Spleen (tissue), 11 donors: Measurements from ENCODE around the gene NKAIN2. TPM values are rescaled to one million over a fixed set of nuclear protein-coding genes. Genes with fewer than 3 reads are reported as not detected.

Experiments
- DNase-seq: peaks from one replicate; pipeline ENCODE4 v3.0.0-alpha.2; 2020
- H3K27ac ChIP-seq, 8 donors: fragments of 200-600 bp; sonication (generic) in 7 of 8; 1 replicate in 4 of 8; 2 replicates in 4 of 8; pipeline versions ENCODE4 v1.5.0 to v1.8.0; 2016 to 2021; ENCODE audit warnings: inconsistent platforms in 4 of 8, mild to moderate bottlenecking in 4 of 8, moderate library complexity in 1 of 8
- H3K27me3 ChIP-seq, 7 donors: fragments of 200-600 bp; sonication (generic) in 6 of 7; replicated peaks in 1 of 7; 1 replicate in 4 of 7; 2 replicates in 3 of 7; pipeline versions ENCODE4 v1.5.0 to v1.8.0; 2016 to 2021; ENCODE audit warnings: inconsistent platforms in 3 of 7, mild to moderate bottlenecking in 1 of 7
- H3K36me3 ChIP-seq, 6 donors: fragments of 200-600 bp; sonication (generic) in 5 of 6; 1 replicate in 4 of 6; 2 replicates in 2 of 6; pipeline versions ENCODE4 v1.5.0 to v1.8.0; 2016 to 2021; ENCODE audit warnings: inconsistent platforms in 2 of 6
- H3K4me1 ChIP-seq, 6 donors: fragments of 200-600 bp; sonication (generic) in 5 of 6; 1 replicate in 3 of 6; 2 replicates in 3 of 6; pipeline versions ENCODE4 v1.5.0 to v1.8.0; 2016 to 2021; ENCODE audit warnings: inconsistent platforms in 3 of 6
- H3K4me3 ChIP-seq, 8 donors: fragments of 200-600 bp; sonication (generic) in 7 of 8; 1 replicate in 4 of 8; 2 replicates in 4 of 8; pipeline versions ENCODE4 v1.5.0 to v1.8.0; 2016 to 2021; ENCODE audit warnings: inconsistent platforms in 4 of 8, mild to moderate bottlenecking in 4 of 8, moderate library complexity in 2 of 8
- H3K9me3 ChIP-seq, 8 donors: fragments of 200-600 bp; sonication (generic) in 7 of 8; 1 replicate in 4 of 8; 2 replicates in 4 of 8; pipeline versions ENCODE4 v1.5.0 to v1.8.0; 2016 to 2021; ENCODE audit warnings: inconsistent platforms in 4 of 8
- POLR2A ChIP-seq, 3 donors: fragments of 450-650 bp; IDR thresholded peaks; one replicate each; pipeline ENCODE4 v1.5.1; 2017; ENCODE audit warnings: antibody characterized with exemption in 3 of 3, mild to moderate bottlenecking in 1 of 3
- POLR2AphosphoS5 ChIP-seq, 3 donors: sonication (generic); formaldehyde crosslinking; IDR thresholded peaks; one replicate each; pipeline ENCODE4 v1.5.1; 2017; ENCODE audit warnings: antibody characterized with exemption in 3 of 3
- WGBS, 5 donors: extraction: QIAGEN DNeasy Blood & Tissue Kit in 3 of 5; methylation state at CpG; one replicate each; pipeline versions ENCODE4 v1.1.5 to v1.1.7; 2013 to 2018; 5-methylcytosine and 5-hydroxymethylcytosine counted together
- intact Hi-C: fragments of 100-400 bp; cut with DNase I; formaldehyde crosslinking; loops from one replicate; pipeline ENCODE4 v1.15.0; 2023; ENCODE audit warnings: low total_unique reads
- polyA plus RNA-seq, 3 donors: library from polyadenylated mRNA; stranded (reverse); fragments of 200-250 nt; gene quantifications; one replicate each; pipeline ENCODE4 v1.2.1, GENCODE V29; 2013
- total RNA-seq, 7 donors: library from RNA; depleted of rRNA in 3 of 7; stranded (reverse); fragments of >200 nt in 3 of 7; fragmentation: NEBNext Ultra II Directional in 4 of 7; extraction: Animal tissue kit (Norgen Biotek cat#: 25700) in 4 of 7; gene quantifications; one replicate each; pipeline versions ENCODE4 v1.1.0 to v1.2.1, GENCODE V29; 2016 to 2021
- TF ChIP-seq, protein P1 (sequence below), 11 experiments: fragments of 200-600 bp in 7 of 11; fragments of 450-650 bp in 4 of 11; sonication (generic) in 4 of 11; IDR thresholded peaks in 8 of 11; conservative IDR thresholded peaks in 3 of 11; 1 replicate in 7 of 11; 2 replicates in 4 of 11; pipeline versions ENCODE4 v1.4.0 to v1.8.0; 2016 to 2021; ENCODE audit warnings: antibody characterized with exemption in 11 of 11, inconsistent platforms in 4 of 11, mild to moderate bottlenecking in 1 of 11
- donor health status: healthy with polysubstance abuse.
- donor health status: DM: no; HTN: no; CAD: no; lungs with moderate emphysema.
- donor health status: DM: no; HTN: no; CAD: no.
- donor health status: Bipolar disorder and iron deficiency.
- donor health status: healthy.
- donor health status: DM: no; HTN: no; CAD: no.
- donor health status: DM: yes; HTN: yes; CAD: no.

Gene NKAIN2
- total and polyA plus RNA-seq, 10 donors = 0.13 to 0.51 (median 0.18) TPM; not detected in 4

DNA sequence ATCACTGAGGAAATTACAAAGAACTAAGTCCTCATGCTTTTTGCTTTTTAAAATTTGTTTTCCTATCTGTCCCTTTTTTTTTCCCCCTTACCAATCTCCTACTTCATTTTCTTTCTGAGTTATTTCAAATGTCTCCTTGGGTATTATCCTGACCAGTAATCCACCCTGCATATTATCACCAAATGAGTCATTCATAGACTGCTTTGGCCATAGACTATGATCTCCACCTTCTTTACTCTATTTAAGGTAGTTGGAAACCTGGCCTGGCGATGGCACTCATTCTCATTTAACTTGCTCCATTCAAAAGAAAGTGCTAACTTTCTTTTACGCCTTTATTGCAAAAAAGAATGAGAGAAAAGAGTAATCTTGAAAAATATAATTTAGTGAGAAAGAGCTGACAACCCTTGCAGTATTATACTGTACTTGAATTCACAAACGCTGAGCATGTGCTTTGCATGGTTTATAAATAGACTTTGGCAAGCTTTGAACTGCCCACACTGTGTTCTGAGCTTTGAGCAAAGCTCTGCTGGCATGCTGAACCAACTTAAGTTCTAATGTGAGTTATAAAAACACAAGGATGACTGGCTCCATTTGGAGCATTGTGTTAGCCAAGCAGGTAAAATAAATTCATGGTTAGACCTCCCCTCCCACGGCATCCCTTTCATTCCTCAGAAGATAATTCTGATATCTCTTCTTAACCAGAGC, 198.9 kb downstream of the NKAIN2 start:
- Histone ChIP-seq H3K9me3 (no peaks in the 10 kb centered on the region), H3K27ac (no peak overlapping the region), H3K27me3 (no peaks in the 10 kb centered on the region), H3K4me3 (no peak overlapping the region), H3K36me3 (no peaks in the 10 kb centered on the region), H3K4me1 (no peaks in the 10 kb centered on the region)
- whole genome bisulfite sequencing, 5 donors = 59 to 78% (median 74%) methylated on average over 4 of the region's 4 CpGs
- intact Hi-C loops = no loop called here
- TF ChIP-seq POLR2A (IDR thresholded peaks at IDR 0.05) = no peak
- no peak for TF ChIP-seq POLR2AphosphoS5 (IDR thresholded peaks at IDR 0.05)
- TF ChIP-seq, protein P1, sequence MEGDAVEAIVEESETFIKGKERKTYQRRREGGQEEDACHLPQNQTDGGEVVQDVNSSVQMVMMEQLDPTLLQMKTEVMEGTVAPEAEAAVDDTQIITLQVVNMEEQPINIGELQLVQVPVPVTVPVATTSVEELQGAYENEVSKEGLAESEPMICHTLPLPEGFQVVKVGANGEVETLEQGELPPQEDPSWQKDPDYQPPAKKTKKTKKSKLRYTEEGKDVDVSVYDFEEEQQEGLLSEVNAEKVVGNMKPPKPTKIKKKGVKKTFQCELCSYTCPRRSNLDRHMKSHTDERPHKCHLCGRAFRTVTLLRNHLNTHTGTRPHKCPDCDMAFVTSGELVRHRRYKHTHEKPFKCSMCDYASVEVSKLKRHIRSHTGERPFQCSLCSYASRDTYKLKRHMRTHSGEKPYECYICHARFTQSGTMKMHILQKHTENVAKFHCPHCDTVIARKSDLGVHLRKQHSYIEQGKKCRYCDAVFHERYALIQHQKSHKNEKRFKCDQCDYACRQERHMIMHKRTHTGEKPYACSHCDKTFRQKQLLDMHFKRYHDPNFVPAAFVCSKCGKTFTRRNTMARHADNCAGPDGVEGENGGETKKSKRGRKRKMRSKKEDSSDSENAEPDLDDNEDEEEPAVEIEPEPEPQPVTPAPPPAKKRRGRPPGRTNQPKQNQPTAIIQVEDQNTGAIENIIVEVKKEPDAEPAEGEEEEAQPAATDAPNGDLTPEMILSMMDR (IDR thresholded peaks at IDR 0.05 in 8 of 11, conservative IDR thresholded peaks at IDR 0.05 in 3 of 11) = no peak
- no peak for DNase-seq

DNA sequence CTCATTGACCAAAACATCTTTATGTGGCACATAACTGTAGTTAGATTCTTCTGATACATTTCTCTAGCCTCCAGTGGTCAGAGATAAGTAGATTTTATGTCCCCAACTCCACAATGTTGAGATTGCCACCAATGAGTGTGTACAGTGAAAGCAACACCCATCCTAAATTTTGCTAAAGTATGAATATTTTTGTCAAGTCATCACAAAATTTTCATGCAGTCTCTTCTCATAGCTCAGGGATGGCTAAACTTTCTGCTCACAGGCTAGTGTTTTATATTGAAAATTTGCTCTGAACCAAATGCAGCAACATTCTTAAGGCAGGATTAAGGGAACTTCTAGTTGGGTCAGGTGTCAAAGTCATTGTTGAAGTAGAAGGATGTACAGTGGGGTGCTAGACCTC, 203.6 kb downstream of the NKAIN2 start:
- H3K9me3 ChIP-seq = no peaks in the 10 kb centered on the region
- no peak overlapping the region for H3K27ac ChIP-seq
- no peaks in the 10 kb centered on the region for H3K4me1 ChIP-seq
- H3K4me3 ChIP-seq = no peak overlapping the region
- no peaks in the 10 kb centered on the region for H3K27me3 ChIP-seq
- TF ChIP-seq, protein P1 (IDR thresholded peaks at IDR 0.05 in 8 of 11, conservative IDR thresholded peaks at IDR 0.05 in 3 of 11) = no peak
- TF ChIP-seq POLR2AphosphoS5 (IDR thresholded peaks at IDR 0.05) (no peak), POLR2A (IDR thresholded peaks at IDR 0.05) (no peak)
- intact Hi-C loops = no loop called here
- H3K36me3 ChIP-seq = no peaks in the 10 kb centered on the region
- no peak for DNase-seq

DNA sequence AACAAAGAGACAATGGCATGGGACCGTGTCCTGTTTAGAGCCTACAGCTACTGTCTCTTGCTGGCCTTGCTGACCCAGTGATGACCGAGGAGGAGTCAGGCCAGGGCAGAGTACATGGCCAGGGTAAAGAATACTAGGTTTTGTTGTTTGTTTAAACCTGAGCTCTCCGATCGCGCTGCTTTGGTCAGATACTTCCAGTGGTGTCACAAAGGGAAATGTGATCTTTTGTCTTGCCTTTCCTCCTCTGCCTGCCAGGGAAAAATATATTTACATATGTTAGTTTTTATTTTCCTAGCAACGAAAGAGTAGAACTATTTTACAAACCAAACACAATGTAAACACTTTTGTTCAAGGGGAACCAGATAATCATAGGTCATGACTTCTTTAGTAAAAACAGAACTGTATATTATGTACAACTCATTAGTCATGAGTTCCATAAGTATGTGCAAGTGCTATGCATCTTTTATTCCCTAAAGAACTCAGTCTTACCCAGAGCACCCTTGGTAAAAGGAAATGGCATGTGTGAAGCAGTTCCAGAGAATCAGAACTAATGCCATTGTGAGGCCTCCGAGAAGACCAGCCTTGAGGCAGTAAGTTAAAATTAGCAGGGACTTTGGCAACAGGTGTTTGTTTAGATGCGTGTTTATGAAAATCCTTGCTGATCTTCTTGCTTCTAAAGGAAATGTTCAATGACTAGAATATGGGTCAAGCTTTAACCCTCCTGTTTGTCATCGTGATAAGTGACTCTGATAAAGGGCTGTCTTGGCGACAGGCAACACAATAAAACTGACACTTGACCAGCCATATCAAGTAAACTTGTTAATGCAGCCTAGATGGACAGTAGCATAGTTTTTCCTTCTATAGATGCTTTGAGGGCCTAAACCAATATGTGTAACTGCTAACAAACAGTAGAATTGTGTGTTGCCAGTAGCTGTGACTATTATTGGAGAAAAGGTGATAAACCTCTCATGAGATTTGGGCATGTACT, 204.6 kb downstream of the NKAIN2 start:
- TF ChIP-seq POLR2AphosphoS5 (IDR thresholded peaks at IDR 0.05) (no peak), POLR2A (IDR thresholded peaks at IDR 0.05) (no peak)
- TF ChIP-seq, protein P1 (IDR thresholded peaks at IDR 0.05 in 8 of 11, conservative IDR thresholded peaks at IDR 0.05 in 3 of 11) = no peak
- DNase-seq = no peak
- no peak overlapping the region for H3K4me3 ChIP-seq
- H3K27me3 ChIP-seq = no peaks in the 10 kb centered on the region
- 44 to 63% (median 58%) methylated on average over 10 of the region's 10 CpGs for WGBS, 5 donors
- H3K9me3 ChIP-seq = no peaks in the 10 kb centered on the region
- intact Hi-C loops = no loop called here
- H3K4me1 ChIP-seq = no peaks in the 10 kb centered on the region
- H3K36me3 ChIP-seq = no peaks in the 10 kb centered on the region
- no peak overlapping the region for H3K27ac ChIP-seq
